ENCODE data around the gene GYS1.

GRCh38 chr19:49017666-49018351 is 24.7 kb upstream of the GYS1 start:
- TF ChIP-seq CTCF (conservative IDR thresholded peaks at IDR 0.05; ENCODE audit: low read length) (no peak; the same call in 1 of the 2 replicates), EZH2phosphoT487 (IDR thresholded peaks at IDR 0.05; ENCODE audit: borderline replicate concordance) (no peak)

All from Loucy (cell line).